Activated CD8-positive, alpha-beta memory T cell treated with anti-CD3 and anti-CD28 coated beads for 4 hours (primary cell): ENCODE results near the gene LSM2.
"Not testable (repeated sequence)": the region's sequence is repeated elsewhere in the genome, so short reads cannot be mapped to it uniquely, and the experiment has no call there.

ENCODE experiments used
- DNase-seq, 2 donors: peaks; one replicate each; pipeline ENCODE4 v3.0.0-alpha.2; 2020; ENCODE audit warnings: low read depth in 2 of 2

Gene LSM2

DNA sequence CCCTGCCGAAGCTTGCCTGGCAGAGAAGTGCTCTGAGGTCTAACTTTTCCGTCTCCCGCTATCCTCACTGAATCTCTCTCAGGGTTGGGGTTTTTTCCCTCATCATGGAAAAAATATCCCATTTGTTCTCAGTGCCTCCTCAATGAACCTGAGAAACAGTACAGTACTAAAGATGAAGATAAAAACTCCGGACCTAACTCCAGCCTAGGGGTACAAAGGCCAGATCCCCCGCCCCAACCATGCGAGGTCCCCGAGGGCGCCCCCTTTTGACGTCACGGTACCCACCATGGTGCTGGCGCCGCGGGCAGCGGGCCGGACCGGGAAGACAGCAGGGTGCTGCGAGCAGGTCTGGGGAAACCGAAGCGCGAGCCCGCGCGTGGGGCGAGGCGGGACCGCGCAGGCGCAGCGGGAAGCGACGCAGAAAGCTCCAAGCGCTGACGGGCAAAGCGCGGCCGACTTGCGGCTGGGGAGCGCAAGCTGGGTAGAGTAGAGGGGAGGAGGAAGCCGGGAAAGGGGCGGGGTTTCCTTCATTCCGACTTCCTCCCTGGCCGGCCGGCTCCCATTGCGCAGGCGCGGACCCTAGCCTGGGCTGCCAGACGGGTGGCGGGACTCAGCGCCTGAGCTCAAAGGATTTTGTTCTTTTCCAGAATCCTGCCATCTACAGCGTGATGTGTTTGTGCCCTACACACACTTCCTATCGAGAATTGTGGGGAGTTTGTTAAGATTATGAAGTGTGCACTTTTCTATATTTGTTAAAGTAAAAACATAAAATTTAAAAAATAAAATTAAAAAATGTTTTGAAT lies at the start of gene LSM2:
TSS of gene LSM2 (minus strand) at position 497 of the 803 bp plus-strand sequence. CDS start at position 288, 209 bp downstream.
- peak; percentile 93 to 95 for DNase-seq

GRCh38 chr6:31851980-31852718 lies 45.4 kb upstream of the LSM2 start:
- DNase-seq = not testable (repeated sequence)

DNA sequence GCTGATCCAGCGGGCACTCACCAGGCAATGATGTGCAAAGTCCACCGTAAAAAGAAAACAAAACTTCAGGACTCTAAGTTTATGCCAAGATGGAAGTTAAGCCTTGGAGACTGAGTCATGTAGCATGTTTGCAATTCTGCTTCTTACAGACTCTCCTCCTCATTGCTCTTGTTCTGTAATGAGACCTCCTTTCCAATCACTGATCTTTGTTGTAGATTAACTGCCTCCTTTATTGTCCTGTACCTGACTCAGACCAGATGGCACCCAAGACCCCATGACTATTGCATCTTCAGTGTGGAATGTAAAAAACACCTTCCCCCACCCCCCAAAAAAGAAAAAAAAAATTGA lies 44.7 kb upstream of the LSM2 start:
- DNase-seq = no peak

DNA sequence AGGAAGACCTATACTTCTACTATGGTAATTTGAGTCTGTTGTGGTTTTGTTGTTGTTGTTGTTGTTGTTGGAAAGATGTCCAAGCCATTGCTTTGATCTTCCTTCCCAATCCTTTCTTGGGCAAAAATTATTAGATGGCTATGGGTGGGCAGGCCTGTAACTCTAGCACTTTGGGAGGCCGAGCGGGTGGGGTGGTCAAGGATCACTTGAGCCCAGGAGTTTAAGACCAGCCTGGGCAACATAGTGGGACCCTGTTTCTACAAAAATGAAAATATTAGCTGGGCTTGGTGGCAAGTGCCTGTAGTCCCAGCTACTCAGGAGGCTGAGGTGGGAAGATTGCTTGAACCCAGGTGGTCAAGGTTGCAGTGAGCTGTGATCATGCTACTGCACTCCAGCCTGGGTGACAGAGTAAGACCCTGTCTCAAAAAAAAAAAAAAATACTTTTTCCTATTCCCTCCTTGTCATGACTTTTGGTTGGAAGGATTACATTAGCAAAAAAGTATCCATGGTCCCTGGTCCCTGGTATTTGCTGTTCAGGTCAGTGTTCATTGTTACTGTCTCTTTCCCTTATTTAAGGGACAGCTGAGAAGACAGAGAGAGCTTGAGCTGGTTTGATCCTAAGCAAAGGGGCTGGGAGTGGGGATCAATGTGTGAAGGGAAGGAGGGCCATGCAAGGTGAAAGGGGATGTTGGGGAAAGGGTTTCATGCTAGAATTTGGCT lies 44.2 kb upstream of the LSM2 start:
- DNase-seq = no peak

GRCh38 chr6:31847276-31847978 lies 40.7 kb upstream of the LSM2 start:
- DNase-seq = no peak

DNA sequence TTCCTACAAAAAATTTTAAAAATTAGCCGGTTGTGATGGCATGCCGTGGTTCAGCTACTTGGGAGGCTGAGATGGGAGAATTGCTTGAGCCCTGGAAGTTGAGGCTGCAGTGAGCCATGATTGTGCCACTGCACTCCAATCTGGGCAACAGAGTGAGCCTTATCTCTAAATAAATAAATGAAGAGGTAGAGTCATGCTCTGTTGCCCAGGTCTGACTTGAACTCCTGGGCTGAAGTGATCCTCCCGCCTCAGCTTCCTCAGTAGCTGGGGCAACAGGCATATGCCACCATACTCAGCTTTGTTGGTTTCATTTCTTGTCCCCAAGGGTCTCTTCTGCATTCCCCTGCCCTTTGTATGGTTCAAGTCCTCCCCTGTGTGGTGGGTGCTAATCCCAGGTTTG lies 37.7 kb upstream of the LSM2 start:
- DNase-seq = no peak

DNA sequence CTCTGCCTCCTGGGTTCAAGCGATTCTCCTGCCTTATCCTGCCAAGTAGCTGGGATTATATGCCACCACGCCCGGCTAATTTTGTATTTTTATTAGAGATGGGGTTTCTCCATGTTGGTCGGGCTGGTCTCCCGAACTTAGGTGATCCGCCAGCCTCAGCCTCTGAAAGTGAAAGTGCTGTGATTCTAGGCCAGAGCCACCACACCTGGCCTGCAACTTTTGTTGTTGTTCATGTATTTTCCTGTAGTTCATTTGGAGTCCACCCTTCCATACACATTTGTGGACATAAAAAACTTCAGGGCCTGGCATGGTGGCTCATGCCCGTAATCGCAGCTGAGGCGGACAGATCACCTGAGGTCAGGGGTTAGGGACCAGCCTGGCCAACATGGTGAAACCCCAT lies 35.3 kb upstream of the LSM2 start:
- DNase-seq = no peak

GRCh38 chr6:31839779-31840126 lies 33.0 kb upstream of the LSM2 start:
- DNase-seq = not testable (repeated sequence)

- DNase-seq = no peak
Observed at GRCh38 chr6:31838968-31839367, 32.2 kb upstream of the LSM2 start.

- not testable (repeated sequence) for DNase-seq
Observed at GRCh38 chr6:31838114-31838553, 31.4 kb upstream of the LSM2 start.

DNA sequence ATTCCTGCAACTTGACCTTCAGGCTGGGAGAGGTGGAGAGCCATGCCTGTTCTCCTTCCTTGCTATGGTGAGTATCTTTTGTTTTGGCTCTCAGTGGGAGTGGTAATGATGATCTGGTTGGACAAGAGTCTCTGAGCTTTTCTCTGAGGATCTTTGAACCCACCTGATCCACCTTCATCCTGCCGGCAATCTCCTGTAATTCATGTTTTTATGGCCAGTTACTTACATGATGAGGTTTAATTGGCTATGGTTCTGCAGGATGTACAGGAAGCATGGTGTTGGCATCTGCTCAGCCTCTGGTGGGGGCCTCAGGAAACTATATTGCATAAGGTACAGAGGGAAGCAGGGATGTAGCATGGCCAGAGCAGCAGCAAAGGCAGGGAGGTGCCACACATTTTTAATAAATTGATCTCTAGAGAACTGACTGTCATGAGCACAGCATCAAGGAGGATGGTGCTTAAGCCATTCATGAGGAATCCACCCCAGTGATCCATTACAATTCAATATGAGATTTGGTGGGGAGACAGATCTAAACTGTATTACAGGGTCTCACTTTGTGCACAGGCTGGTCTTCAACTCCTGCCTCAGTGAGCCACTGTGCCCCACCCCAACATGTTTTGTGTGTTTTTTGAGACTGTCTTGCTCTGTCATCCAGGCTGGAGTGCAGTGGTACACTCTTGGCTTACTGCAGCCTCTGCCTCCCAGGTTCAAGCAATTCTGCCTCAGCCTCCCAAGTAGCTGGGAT lies 30.8 kb upstream of the LSM2 start:
- no peak for DNase-seq

GRCh38 chr6:31836474-31837368 lies 30.0 kb upstream of the LSM2 start:
- no peak for DNase-seq

GRCh38 chr6:31836047-31836473 lies 29.3 kb upstream of the LSM2 start:
- DNase-seq = no peak

DNA sequence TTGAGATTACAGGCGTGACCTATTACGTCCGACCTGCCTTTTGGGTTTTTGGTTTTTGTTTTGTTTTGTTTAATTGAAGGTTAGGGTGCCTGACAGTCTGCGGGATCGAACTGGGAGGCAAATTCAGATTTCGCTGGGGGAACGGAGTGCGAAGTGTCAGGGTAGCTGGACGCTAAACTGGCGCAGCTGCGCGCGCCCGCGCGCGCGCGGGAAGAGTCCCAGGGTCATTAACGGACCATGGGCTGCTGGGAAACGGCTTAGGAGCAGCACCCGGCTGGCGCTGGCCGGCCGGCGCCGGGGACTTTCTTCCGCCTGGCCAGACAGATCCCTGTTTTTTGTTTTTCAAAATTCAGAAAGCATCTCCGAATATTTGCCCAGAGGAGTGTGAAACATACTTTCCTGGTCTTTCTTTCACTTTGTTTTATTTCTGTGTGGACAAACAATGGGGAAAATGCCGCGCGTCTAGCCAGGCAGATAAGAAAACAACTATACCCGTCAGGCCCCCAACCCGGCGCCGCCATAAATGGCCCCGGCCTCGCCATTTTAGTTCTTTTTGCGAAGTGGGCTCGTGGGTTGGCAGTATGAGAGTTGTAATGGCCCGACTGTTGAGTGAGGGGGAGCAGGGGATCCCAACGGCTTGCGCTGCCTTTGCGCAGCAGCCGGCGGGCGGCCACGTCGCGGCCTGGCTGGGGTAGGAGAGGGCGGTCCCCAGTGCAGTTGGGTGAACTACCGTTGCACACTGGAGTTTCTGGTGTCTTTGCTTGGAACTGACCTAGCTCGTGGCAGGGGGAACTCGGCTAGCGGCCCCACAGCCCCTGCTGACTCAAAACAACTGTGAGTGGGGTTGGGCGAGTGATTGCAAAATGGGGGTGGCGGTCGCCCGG lies 27.8 kb upstream of the LSM2 start:
- peak; percentile 54 to 61 for DNase-seq

DNA sequence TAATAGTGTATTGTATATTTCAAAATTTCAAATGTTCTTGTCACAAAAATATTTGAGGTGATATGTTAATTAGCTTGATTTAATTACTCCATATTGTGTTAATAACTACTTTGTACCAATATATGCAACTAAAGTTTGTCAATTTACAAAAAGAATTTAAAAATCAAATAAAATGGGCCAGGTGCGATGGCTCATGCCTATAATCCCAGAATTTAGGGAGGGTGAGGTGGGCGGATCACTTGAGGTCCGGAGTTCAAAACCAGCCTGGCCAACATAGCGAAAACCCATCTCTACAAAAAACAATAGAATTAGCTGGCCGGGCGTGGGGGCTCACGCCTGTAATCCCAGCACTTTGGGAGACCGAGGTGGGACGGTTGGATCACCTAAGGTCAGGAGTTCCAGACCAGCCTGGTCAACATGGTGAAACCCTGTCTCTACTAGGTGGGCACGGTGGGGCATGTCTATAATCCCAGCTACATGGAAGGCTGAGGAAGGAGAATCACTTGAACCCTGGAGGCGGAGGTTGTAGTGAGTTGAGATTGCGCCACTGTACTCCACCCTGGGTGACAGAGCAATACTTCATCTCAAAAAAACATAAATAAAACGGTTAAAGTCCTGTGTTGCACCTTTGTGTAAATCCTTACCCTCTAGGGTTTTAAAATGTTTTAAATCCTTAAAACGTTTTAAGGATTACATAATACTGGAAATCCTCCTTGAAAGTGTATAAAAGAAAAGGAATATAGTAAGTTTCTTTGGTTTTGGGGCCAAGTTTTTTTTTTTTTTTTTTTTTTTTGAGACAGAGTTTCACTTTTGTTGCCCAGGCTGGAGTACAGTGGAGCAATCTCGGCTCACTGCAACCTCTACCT lies 24.8 kb upstream of the LSM2 start:
- no peak for DNase-seq

DNA sequence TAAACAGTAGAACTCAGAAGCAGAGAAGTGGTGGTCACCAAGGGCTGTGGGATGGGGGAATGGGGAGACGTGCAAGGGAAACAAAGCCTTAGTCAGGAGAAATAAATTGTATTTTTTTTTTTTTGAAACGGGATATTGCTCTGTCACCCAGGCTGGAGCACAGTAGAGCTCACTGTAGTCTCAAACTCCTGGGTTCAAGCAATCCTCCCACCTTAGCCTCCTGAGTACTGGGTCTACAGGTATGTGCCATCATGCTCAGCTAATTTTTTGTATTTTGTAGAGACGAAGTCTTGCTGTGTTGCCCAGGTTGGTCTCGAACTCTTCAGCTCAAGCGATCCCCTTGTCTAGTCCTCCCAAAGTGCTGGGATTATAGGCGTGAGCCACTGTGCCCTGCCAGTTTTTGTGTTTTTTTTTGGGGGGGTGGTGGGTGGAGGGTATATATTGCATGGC lies 24.1 kb upstream of the LSM2 start:
- no peak for DNase-seq

- DNase-seq = no peak
Observed at GRCh38 chr6:31829633-31830283, 23.0 kb upstream of the LSM2 start.
